GM23338 (cell line): ENCODE measurements around the gene MYOM1.

ENCODE experiments used
- EZH2 ChIP-seq: fragments of 200-600 bp; sonication (generic); IDR thresholded peaks from one replicate; pipeline ENCODE4 v1.8.0; 2017; ENCODE audit warnings: antibody characterized with exemption, mild to moderate bottlenecking, low read depth; ENCODE audit not compliant: unreplicated experiment
- POLR2AphosphoS5 ChIP-seq: IDR thresholded peaks from 2 replicates; pipeline ENCODE4 v1.6.1; 2016; ENCODE audit warnings: antibody characterized with exemption, low read depth
- ZNF114 ChIP-seq: fragments of 250-450 bp; sonication (Bioruptor Pico); IDR thresholded peaks from 2 replicates; pipeline ENCODE4 v1.5.0; 2020; ENCODE audit warnings: mild to moderate bottlenecking, moderate library complexity
- TF ChIP-seq, protein P1 (sequence below), 2 experiments: fragments of 200-600 bp in 1 of 2; sonication (generic) in 1 of 2; conservative IDR thresholded peaks; 2 replicates each; pipeline versions ENCODE4 v1.5.1 to v1.6.1; 2016 to 2017; ENCODE audit warnings: antibody characterized with exemption in 2 of 2, low read depth in 2 of 2, mild to moderate bottlenecking in 2 of 2, moderate library complexity in 1 of 2
- TF ChIP-seq, protein P2 (sequence below): IDR thresholded peaks from one replicate; pipeline ENCODE4 v1.6.1; 2018; ENCODE audit warnings: antibody characterized with exemption; ENCODE audit not compliant: unreplicated experiment

DNA sequence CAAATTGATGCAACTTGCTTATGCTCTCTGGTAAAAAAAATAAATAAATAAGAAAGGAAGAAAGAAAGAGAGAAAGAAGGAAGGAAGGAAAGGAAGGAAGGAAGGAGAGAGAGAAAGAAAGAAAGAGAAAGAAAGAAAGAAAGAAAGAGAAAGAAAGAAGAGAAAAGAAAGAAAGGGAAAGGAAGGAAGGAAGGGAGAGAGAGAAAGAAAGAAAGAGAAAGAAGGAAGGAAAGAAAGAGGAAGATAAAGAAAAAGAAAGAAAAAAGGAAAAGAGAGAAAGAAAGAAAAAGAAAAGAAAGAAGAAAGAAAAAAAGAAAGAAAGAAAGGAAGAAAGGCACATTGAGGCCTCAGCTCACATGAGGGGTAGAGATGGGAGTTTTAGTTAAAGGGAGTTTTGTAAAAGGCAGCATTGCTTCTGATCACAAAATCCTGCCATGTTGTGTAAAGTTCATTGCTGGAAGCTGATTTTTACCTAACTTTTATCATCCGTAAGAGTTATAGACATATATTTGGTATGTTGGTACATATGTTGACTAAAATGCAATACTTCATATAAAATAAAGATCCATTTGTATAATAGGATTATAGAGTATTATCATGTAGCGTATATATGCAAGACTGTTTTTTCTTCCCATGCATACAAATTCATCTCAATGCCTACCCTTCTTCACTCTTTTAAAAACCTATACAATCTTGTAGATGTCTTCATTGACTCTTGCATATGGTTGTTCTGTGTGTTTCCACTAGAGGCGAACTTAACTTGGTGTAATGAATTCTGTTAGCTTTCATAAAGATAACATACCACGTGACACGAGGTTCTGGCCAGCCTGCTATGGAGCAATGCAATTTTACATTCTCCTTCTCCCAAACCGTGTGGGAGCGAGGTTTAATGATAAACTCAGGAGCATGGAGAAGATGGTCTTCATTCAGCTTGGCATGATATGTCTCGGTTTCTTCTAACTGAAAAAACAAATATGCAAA is 32.8 kb downstream of the MYOM1 start:
- TF ChIP-seq, protein P1, sequence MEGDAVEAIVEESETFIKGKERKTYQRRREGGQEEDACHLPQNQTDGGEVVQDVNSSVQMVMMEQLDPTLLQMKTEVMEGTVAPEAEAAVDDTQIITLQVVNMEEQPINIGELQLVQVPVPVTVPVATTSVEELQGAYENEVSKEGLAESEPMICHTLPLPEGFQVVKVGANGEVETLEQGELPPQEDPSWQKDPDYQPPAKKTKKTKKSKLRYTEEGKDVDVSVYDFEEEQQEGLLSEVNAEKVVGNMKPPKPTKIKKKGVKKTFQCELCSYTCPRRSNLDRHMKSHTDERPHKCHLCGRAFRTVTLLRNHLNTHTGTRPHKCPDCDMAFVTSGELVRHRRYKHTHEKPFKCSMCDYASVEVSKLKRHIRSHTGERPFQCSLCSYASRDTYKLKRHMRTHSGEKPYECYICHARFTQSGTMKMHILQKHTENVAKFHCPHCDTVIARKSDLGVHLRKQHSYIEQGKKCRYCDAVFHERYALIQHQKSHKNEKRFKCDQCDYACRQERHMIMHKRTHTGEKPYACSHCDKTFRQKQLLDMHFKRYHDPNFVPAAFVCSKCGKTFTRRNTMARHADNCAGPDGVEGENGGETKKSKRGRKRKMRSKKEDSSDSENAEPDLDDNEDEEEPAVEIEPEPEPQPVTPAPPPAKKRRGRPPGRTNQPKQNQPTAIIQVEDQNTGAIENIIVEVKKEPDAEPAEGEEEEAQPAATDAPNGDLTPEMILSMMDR (conservative IDR thresholded peaks at IDR 0.05; ENCODE audit: low read depth in 2 of 2): no peak
- TF ChIP-seq ZNF114 (CRISPR knock-in tag): no peak
- TF ChIP-seq EZH2: no peak
- TF ChIP-seq, protein P2, sequence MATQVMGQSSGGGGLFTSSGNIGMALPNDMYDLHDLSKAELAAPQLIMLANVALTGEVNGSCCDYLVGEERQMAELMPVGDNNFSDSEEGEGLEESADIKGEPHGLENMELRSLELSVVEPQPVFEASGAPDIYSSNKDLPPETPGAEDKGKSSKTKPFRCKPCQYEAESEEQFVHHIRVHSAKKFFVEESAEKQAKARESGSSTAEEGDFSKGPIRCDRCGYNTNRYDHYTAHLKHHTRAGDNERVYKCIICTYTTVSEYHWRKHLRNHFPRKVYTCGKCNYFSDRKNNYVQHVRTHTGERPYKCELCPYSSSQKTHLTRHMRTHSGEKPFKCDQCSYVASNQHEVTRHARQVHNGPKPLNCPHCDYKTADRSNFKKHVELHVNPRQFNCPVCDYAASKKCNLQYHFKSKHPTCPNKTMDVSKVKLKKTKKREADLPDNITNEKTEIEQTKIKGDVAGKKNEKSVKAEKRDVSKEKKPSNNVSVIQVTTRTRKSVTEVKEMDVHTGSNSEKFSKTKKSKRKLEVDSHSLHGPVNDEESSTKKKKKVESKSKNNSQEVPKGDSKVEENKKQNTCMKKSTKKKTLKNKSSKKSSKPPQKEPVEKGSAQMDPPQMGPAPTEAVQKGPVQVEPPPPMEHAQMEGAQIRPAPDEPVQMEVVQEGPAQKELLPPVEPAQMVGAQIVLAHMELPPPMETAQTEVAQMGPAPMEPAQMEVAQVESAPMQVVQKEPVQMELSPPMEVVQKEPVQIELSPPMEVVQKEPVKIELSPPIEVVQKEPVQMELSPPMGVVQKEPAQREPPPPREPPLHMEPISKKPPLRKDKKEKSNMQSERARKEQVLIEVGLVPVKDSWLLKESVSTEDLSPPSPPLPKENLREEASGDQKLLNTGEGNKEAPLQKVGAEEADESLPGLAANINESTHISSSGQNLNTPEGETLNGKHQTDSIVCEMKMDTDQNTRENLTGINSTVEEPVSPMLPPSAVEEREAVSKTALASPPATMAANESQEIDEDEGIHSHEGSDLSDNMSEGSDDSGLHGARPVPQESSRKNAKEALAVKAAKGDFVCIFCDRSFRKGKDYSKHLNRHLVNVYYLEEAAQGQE: no peak
- no peak for TF ChIP-seq POLR2AphosphoS5
